HEK293 (cell line): ENCODE measurements around the gene SYNGAP1.

ENCODE experiments used
- CTCF ChIA-PET: fragments of 350-600 bp; formaldehyde crosslinking; extraction: SDS; loops from one replicate; lab custom pipeline; 2021; ENCODE audit warnings: antibody characterized with exemption; lab: Yijun Ruan, JAX
- POLR2A ChIA-PET: fragments of 300-600 bp; formaldehyde crosslinking; extraction: SDS; loops from one replicate; lab custom pipeline; 2020; ENCODE audit warnings: antibody characterized with exemption, inconsistent platforms; lab: Yijun Ruan, JAX
- H3K27ac ChIP-seq: fragments of 200-500 bp; sonication (Bioruptor generic); 2 replicates; pipeline ENCODE4 v1.5.1; 2014; ENCODE audit warnings: low read depth, low read length, control low read depth, inconsistent platforms; ENCODE audit errors: extremely low read depth
- H3K36me3 ChIP-seq, 2 experiments: fragments of 200-500 bp in 1 of 2; sonication (Bioruptor generic) in 1 of 2; 1 replicate in 1 of 2; 2 replicates in 1 of 2; pipeline ENCODE4 v1.5.1; 2014 to 2017; ENCODE audit warnings: inconsistent platforms in 2 of 2, low read length in 2 of 2; ENCODE audit not compliant: control insufficient read depth in 2 of 2, insufficient read depth in 1 of 2
- H3K4me1 ChIP-seq: fragments of 200-500 bp; sonication (Bioruptor generic); 2 replicates; pipeline ENCODE4 v1.5.1; 2014; ENCODE audit warnings: mild to moderate bottlenecking, low read length, inconsistent platforms; ENCODE audit not compliant: control insufficient read depth, insufficient read depth
- H3K4me3 ChIP-seq: 2 replicates; pipeline ENCODE4 v1.5.1; 2011; ENCODE audit warnings: low read depth, mild to moderate bottlenecking, control low read depth, low read length, moderate library complexity
- H3K9me3 ChIP-seq: fragments of 200-500 bp; sonication (Bioruptor generic); 2 replicates; pipeline ENCODE4 v1.5.1; 2014; ENCODE audit warnings: low read depth, low read length, inconsistent platforms; ENCODE audit not compliant: control insufficient read depth, insufficient read depth
- CTCF ChIP-seq: fragments of 450-650 bp; formaldehyde crosslinking; IDR thresholded peaks from 2 replicates; pipeline ENCODE4 v1.5.1; 2016; ENCODE audit warnings: missing biosample characterization, missing genetic modification characterization
- KLF16 ChIP-seq: fragments of 450-650 bp; formaldehyde crosslinking; IDR thresholded peaks from 2 replicates; pipeline ENCODE4 v1.5.1; 2017; ENCODE audit warnings: missing biosample characterization, missing genetic modification characterization
- PRDM1 ChIP-seq: fragments of 450-650 bp; formaldehyde crosslinking; IDR thresholded peaks from 2 replicates; pipeline ENCODE4; 2016; ENCODE audit warnings: missing biosample characterization, missing genetic modification characterization
- SALL2 ChIP-seq: fragments of 450-650 bp; formaldehyde crosslinking; IDR thresholded peaks from 2 replicates; pipeline ENCODE4 v1.5.0; 2017; ENCODE audit warnings: missing biosample characterization, mild to moderate bottlenecking, missing genetic modification characterization, borderline replicate concordance
- ZBTB7A ChIP-seq: fragments of 450-650 bp; formaldehyde crosslinking; IDR thresholded peaks from 2 replicates; pipeline ENCODE4 v1.5.1; 2016; ENCODE audit warnings: low read depth, missing biosample characterization, missing genetic modification characterization
- ZFHX2 ChIP-seq: fragments of 450-650 bp; formaldehyde crosslinking; conservative IDR thresholded peaks from 2 replicates; pipeline ENCODE4 v1.5.1; 2016; ENCODE audit warnings: missing biosample characterization, missing genetic modification characterization
- ZFP37 ChIP-seq: fragments of 450-650 bp; formaldehyde crosslinking; IDR thresholded peaks from 2 replicates; pipeline ENCODE4 v1.5.1; 2016; ENCODE audit warnings: missing biosample characterization, missing genetic modification characterization
- ZNF146 ChIP-seq: fragments of 450-650 bp; formaldehyde crosslinking; IDR thresholded peaks from 2 replicates; pipeline ENCODE4 v1.5.1; 2016; ENCODE audit warnings: missing biosample characterization, missing genetic modification characterization
- ZNF19 ChIP-seq: fragments of 450-650 bp; formaldehyde crosslinking; IDR thresholded peaks from 2 replicates; pipeline ENCODE4; 2016; ENCODE audit warnings: missing biosample characterization, missing genetic modification characterization, low read depth
- ZNF335 ChIP-seq: fragments of 450-650 bp; formaldehyde crosslinking; conservative IDR thresholded peaks from 2 replicates; pipeline ENCODE4 v1.5.1; 2016; ENCODE audit warnings: missing biosample characterization, missing genetic modification characterization
- ZNF341 ChIP-seq: fragments of 450-650 bp; formaldehyde crosslinking; IDR thresholded peaks from 2 replicates; pipeline ENCODE4; 2016; ENCODE audit warnings: low read depth, missing biosample characterization, missing genetic modification characterization
- ZNF398 ChIP-seq: fragments of 450-650 bp; formaldehyde crosslinking; IDR thresholded peaks from 2 replicates; pipeline ENCODE4 v1.5.1; 2017; ENCODE audit warnings: missing biosample characterization, missing genetic modification characterization
- ZNF549 ChIP-seq: fragments of 450-650 bp; IDR thresholded peaks from 2 replicates; pipeline ENCODE4 v1.5.1; 2018; ENCODE audit warnings: missing biosample characterization, missing genetic modification characterization, mild to moderate bottlenecking, inconsistent platforms, moderate library complexity
- ZNF558 ChIP-seq: fragments of 450-650 bp; formaldehyde crosslinking; IDR thresholded peaks from 2 replicates; pipeline ENCODE4 v1.5.1; 2016; ENCODE audit warnings: missing biosample characterization, missing genetic modification characterization
- ZNF639 ChIP-seq: fragments of 450-650 bp; formaldehyde crosslinking; IDR thresholded peaks from 2 replicates; pipeline ENCODE4 v1.5.1; 2016; ENCODE audit warnings: missing biosample characterization, missing genetic modification characterization
- ZNF645 ChIP-seq: fragments of 450-650 bp; formaldehyde crosslinking; IDR thresholded peaks from 2 replicates; pipeline ENCODE4; 2016; ENCODE audit warnings: missing biosample characterization, missing genetic modification characterization
- ZNF660 ChIP-seq: fragments of 450-650 bp; IDR thresholded peaks from 2 replicates; pipeline ENCODE4 v1.5.1; 2018; ENCODE audit warnings: missing biosample characterization, mild to moderate bottlenecking, missing genetic modification characterization
- ZSCAN5A ChIP-seq: fragments of 450-650 bp; formaldehyde crosslinking; IDR thresholded peaks from 2 replicates; pipeline ENCODE4 v1.5.1; 2016; ENCODE audit warnings: missing biosample characterization, missing genetic modification characterization
- ZXDB ChIP-seq: fragments of 450-650 bp; formaldehyde crosslinking; IDR thresholded peaks from 2 replicates; pipeline ENCODE4 v1.5.1; 2016; ENCODE audit warnings: missing biosample characterization, missing genetic modification characterization

Gene SYNGAP1

GRCh38 chr6:33452496-33452895 lies 32.6 kb downstream of the SYNGAP1 start:
- CTCF ChIA-PET: interaction anchor here (0.6 to 0.7 kb wide), 2 partner anchors 222 to 519 kb away, joined by 3 to 4 read pairs; no protein-coding TSS in a partner anchor
- H3K36me3 ChIP-seq: peaks cover 0 to 42% of the 10 kb centered on the region in 2 experiments; a peak in 2 of 3 replicates

GRCh38 chr6:33453393-33454008 lies 33.6 kb downstream of the SYNGAP1 start:
- CTCF ChIA-PET: interaction anchor here (0.7 to 0.9 kb wide), 5 partner anchors 10 to 370 kb away, joined by 3 to 6 read pairs (median 3); partner anchors contain the start of gene UQCC2
- Histone ChIP-seq H3K9me3 (no peaks in the 10 kb centered on the region), H3K4me1 (0 out of 2 replicates have a peak, but pooled peaks cover 3% of the 10 kb centered on the region)
- TF ChIP-seq PRDM1 (tag by site-specific recombination) (peak; percentile 84), ZFHX2 (0 out of 2 replicates have a peak, but pooled peaks have one; percentile 6), SALL2 (tag by site-specific recombination) (no peak), ZNF398 (peak; percentile 60; the same call in 1 of the 2 replicates), ZNF146 (tag by site-specific recombination) (no peak)
- TF ChIP-seq, all 188 proteins: peak for 3
- Histone ChIP-seq H3K27ac (peak overlapping the region; percentile 65; the same call in 1 of the 2 replicates), H3K36me3 (peaks cover 0 to 33% of the 10 kb centered on the region in 2 experiments; a peak in 2 of 3 replicates), H3K4me3 (peak overlapping the region; percentile 54)
- POLR2A ChIA-PET: interaction anchor here (0.5 to 2.4 kb wide), 24 partner anchors 8 to 482 kb away, joined by 3 to 26 read pairs (median 7); partner anchors contain the start of genes B3GALT4, BAK1, CUTA and ITPR3

More at GRCh38 chr6:33452496-33452895, 32.6 kb downstream of the SYNGAP1 start:
- no peaks in the 10 kb centered on the region for H3K9me3 ChIP-seq
- H3K4me3 ChIP-seq: no peak overlapping the region
- H3K27ac ChIP-seq: no peak overlapping the region
- POLR2A ChIA-PET: interaction anchor here (0.6 to 1.0 kb wide), 5 partner anchors 17 to 548 kb away, joined by 3 to 10 read pairs (median 6); no protein-coding TSS in a partner anchor
- 0 out of 2 replicates have a peak, but pooled peaks cover 3% of the 10 kb centered on the region for H3K4me1 ChIP-seq
- peak; percentile 30; the same call in 1 of the 2 replicates for TF ChIP-seq ZNF341 (tag by site-specific recombination)
- no peak for TF ChIP-seq ZNF558 (tag by site-specific recombination)

- 0 out of 2 replicates have a peak, but pooled peaks cover 3% of the 10 kb centered on the region for H3K4me1 ChIP-seq
- no peaks in the 10 kb centered on the region for H3K9me3 ChIP-seq
- CTCF ChIA-PET: interaction anchor here (0.6 to 1.2 kb wide), 11 partner anchors 9 to 371 kb away, joined by 3 to 7 read pairs (median 3); partner anchors contain the start of genes CUTA and UQCC2
- H3K27ac ChIP-seq: peak within 1 kb of the TSS; percentile 65; the same call in 1 of the 2 replicates
- POLR2A ChIA-PET: interaction anchor here (0.5 to 2.4 kb wide), 37 partner anchors 9 to 1202 kb away, joined by 3 to 26 read pairs (median 5); partner anchors contain the start of genes B3GALT4, BAK1, CUTA and ITPR3
- H3K36me3 ChIP-seq: peaks cover 0 to 27% of the 10 kb centered on the region in 2 experiments; a peak in 1 of 3 replicates
- peak within 1 kb of the TSS; percentile 54 for H3K4me3 ChIP-seq
- TF ChIP-seq ZNF660 (tag by site-specific recombination): peak; percentile 14
- no peak for TF ChIP-seq ZNF19 (tag by site-specific recombination)
- peak; percentile 87 for TF ChIP-seq ZNF335 (tag by site-specific recombination)
- peak; percentile 24; the same call in 1 of the 2 replicates for TF ChIP-seq CTCF
- TF ChIP-seq ZNF549 (tag by site-specific recombination): no peak
- TF ChIP-seq ZBTB7A (tag by site-specific recombination): 0 out of 2 replicates have a peak, but pooled peaks have one; percentile 44
- TF ChIP-seq KLF16 (tag by site-specific recombination): no peak
- peak; percentile 65 for TF ChIP-seq ZXDB (tag by site-specific recombination)
- 0 out of 2 replicates have a peak, but pooled peaks have one; percentile 23 for TF ChIP-seq ZNF645 (tag by site-specific recombination)
- peak; percentile 61; the same call in 1 of the 2 replicates for TF ChIP-seq ZSCAN5A (tag by site-specific recombination)
- TF ChIP-seq ZFP37: no peak; the same call in 1 of the 2 replicates
- peak; percentile 56 for TF ChIP-seq ZNF639 (tag by site-specific recombination)
Observed at GRCh38 chr6:33454009-33454946, 34.4 kb downstream of the SYNGAP1 start, which contains the start of gene ZBTB9. Gene ZBTB9, plus strand, starts transcription at chr6:33454576. Its CDS starts 525 bp downstream, at chr6:33455101.
